ENCODE data around the gene SLAIN2.

The SLAIN2 gene

DNA sequence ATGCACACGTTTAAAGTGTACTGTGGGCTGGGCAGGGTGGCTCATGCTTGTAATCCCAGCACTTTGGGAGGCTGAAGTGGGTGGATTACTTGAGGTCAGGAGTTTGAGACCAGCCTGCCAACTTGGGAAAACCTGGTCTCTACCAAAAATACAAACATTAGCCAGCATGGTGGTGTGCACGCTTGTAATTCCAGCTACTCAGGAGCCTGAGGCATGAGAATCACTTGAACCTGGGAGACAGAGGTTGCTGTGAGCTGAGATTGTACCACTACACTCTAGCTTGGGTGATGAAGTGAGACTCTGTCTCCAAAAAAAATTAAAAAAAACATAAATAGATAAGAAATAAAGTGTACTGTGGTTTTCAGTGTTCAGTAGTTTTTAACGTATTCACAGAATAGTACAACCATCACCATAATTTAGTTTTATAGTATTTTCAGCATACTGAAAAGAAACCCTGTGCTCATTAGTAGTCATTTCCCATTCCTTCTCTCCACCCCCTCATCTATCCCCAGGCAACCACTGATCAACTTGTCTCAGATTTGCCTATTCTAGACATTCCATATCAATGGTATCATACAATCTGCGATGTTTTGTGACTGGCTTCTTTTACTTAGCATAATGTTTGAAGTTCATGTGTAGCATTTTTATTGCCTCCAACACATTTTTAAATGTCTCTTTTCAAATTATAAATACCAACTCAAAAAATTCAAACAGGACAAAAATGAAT is 19.1 kb downstream of the SLAIN2 start:
- ChIA-PET CTCF (interaction anchor here (1.2 kb wide), 1 partner anchor 10 kb away, joined by 3 read pairs; no protein-coding TSS in a partner anchor), POLR2A (no interaction called here)
- TF ChIP-seq, protein P1, sequence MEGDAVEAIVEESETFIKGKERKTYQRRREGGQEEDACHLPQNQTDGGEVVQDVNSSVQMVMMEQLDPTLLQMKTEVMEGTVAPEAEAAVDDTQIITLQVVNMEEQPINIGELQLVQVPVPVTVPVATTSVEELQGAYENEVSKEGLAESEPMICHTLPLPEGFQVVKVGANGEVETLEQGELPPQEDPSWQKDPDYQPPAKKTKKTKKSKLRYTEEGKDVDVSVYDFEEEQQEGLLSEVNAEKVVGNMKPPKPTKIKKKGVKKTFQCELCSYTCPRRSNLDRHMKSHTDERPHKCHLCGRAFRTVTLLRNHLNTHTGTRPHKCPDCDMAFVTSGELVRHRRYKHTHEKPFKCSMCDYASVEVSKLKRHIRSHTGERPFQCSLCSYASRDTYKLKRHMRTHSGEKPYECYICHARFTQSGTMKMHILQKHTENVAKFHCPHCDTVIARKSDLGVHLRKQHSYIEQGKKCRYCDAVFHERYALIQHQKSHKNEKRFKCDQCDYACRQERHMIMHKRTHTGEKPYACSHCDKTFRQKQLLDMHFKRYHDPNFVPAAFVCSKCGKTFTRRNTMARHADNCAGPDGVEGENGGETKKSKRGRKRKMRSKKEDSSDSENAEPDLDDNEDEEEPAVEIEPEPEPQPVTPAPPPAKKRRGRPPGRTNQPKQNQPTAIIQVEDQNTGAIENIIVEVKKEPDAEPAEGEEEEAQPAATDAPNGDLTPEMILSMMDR (IDR thresholded peaks at IDR 0.05; ENCODE audit: control extremely low read depth, extremely low read depth, low read depth, missing control alignments), result no peak
- DNase-seq (ENCODE audit: extremely low spot score), result no peak

DNA sequence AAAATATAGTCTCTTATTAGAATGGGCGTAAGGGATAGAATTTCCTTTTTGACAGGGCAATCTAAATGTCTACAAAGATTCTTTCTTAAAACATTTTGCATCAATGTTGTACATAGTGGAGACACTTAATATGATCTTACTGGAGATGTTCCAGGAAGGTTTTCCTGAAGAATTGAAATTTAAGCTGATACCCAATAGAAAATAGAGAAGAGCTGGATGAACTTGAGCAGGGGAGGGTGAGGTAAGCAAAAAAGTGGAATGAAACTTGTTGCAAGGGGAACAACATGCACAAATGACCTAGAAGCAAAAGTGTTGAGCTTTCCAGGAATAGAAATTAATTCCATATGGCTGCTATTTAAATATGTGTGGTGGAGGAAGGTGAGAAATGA is 19.7 kb downstream of the SLAIN2 start:
- POLR2A ChIA-PET, result no interaction called here
- no peak for DNase-seq (ENCODE audit: extremely low spot score)
- TF ChIP-seq, protein P1 (IDR thresholded peaks at IDR 0.05; ENCODE audit: control extremely low read depth, extremely low read depth, low read depth, missing control alignments), result no peak
- CTCF ChIA-PET, result interaction anchor here (1.2 kb wide), 1 partner anchor 10 kb away, joined by 3 read pairs; no protein-coding TSS in a partner anchor

DNA sequence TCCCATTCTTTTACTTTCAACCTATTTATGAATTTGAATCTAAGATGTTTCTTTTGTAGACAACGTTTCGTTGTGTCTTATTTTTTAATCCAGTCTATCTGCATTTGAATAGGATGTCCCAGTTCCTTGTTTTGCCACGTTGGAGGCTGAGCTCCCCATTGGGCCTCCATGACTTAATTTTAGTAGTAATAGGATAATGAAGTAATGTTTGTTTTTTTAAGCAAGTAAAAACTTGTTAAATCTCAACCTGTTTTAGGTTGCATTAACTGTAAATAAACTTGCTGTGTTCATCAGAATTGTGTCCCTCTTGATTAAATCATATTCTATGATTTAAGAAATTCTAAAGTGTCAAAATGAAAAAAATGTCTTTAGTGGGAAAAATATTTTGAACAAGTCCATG is 25.3 kb downstream of the SLAIN2 start:
- TF ChIP-seq, protein P1 (IDR thresholded peaks at IDR 0.05; ENCODE audit: control extremely low read depth, extremely low read depth, low read depth, missing control alignments), result no peak
- ChIA-PET POLR2A (no interaction called here), CTCF (interaction anchor here (1.3 kb wide), 1 partner anchor 25 kb away, joined by 5 read pairs; no protein-coding TSS in a partner anchor)
- DNase-seq (ENCODE audit: extremely low spot score), result no peak

DNA sequence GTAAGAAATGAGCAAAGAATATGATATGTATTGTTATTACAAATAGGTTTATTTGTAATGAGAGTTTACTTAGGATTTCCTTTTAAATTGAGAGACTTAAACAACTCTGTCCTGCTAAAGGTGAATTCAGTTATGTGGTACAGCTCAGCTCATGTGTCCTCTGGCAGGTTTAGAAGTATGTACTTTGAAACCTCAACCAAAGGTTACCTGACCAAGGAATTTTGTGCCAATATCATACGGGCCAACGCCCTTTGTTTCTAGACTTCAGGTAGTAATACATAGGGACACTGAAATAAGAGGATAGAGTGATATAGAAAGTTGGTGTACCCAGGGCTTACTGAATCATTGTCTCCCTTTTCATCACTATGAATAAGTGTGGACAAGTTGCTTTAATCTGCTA is 25.7 kb downstream of the SLAIN2 start:
- POLR2A ChIA-PET, result no interaction called here
- CTCF ChIA-PET, result interaction anchor here (1.3 kb wide), 1 partner anchor 24 kb away, joined by 5 read pairs; no protein-coding TSS in a partner anchor
- DNase-seq (ENCODE audit: extremely low spot score), result no peak
- TF ChIP-seq, protein P1 (IDR thresholded peaks at IDR 0.05; ENCODE audit: control extremely low read depth, extremely low read depth, low read depth, missing control alignments), result no peak

DNA sequence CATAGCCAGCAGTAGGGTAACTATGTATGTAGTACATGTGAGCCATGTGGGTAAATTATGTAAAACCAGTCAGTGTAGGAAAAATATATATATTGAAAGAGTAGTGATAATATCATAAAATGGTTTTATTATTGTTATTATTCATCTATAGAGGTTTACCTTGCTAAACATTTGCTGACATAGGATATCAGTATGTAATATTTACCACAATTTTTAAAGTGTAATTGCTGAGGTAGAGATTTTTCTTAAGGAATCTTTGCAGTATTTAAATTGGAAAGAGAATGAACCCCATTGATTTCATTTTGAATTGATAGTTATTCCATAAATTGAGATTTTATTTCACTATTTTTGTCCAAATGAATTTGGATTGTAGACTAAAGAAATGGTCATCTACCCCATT is 27.1 kb downstream of the SLAIN2 start:
- ChIA-PET POLR2A (no interaction called here), CTCF (no interaction called here)
- TF ChIP-seq, protein P1 (IDR thresholded peaks at IDR 0.05; ENCODE audit: control extremely low read depth, extremely low read depth, low read depth, missing control alignments), result no peak
- DNase-seq (ENCODE audit: extremely low spot score), result no peak

GRCh38 chr4:48369248-48369647 is 27.9 kb downstream of the SLAIN2 start:
- ChIA-PET POLR2A (no interaction called here), CTCF (no interaction called here)
- TF ChIP-seq, protein P1 (IDR thresholded peaks at IDR 0.05; ENCODE audit: control extremely low read depth, extremely low read depth, low read depth, missing control alignments), result no peak
- no peak for DNase-seq (ENCODE audit: extremely low spot score)
